SK-N-SH treated with all-trans-retinoic acid at 6 μM for 48 hours (cell line): ENCODE measurements around the gene B4GALT7.
A peak's percentile ranks its signal among the peaks of the same experiment; 100 is the strongest.
"Not testable (repeated sequence)": the region's sequence is repeated elsewhere in the genome, so short reads cannot be mapped to it uniquely, and the experiment has no call there.

Experiments
- ATAC-seq: fragments of 200-7000 bp; cut with Tn5 transposase; 3 replicates; pipeline ENCODE4 v1.9.1; 2020; ENCODE audit warnings: mild to moderate bottlenecking, moderate library complexity
- ARNTL ChIP-seq: fragments of 450-650 bp; formaldehyde crosslinking; IDR thresholded peaks from 2 replicates; pipeline ENCODE4 v1.5.0; 2020; ENCODE audit warnings: low read depth, mild to moderate bottlenecking, moderate library complexity, borderline replicate concordance
- BACH2 ChIP-seq: fragments of 250-450 bp; sonication (Bioruptor Pico); IDR thresholded peaks from 2 replicates; pipeline ENCODE4 v1.9.0; 2021; ENCODE audit warnings: mild to moderate bottlenecking, borderline replicate concordance
- CREB5 ChIP-seq: fragments of 250-450 bp; sonication (Bioruptor Pico); IDR thresholded peaks from 2 replicates; pipeline ENCODE4 v1.5.1; 2020; ENCODE audit warnings: low read depth, mild to moderate bottlenecking, moderate library complexity
- CSDC2 ChIP-seq: fragments of 250-450 bp; sonication (Bioruptor Pico); IDR thresholded peaks from 2 replicates; pipeline ENCODE4 v1.5.0; 2020; ENCODE audit warnings: mild to moderate bottlenecking, moderate library complexity
- CSRNP3 ChIP-seq: fragments of 250-450 bp; sonication (Bioruptor Pico); IDR thresholded peaks from 2 replicates; pipeline ENCODE4 v1.5.1; 2021; ENCODE audit warnings: mild to moderate bottlenecking, moderate library complexity
- ESRRG ChIP-seq: fragments of 250-450 bp; sonication (Bioruptor Pico); IDR thresholded peaks from 2 replicates; pipeline ENCODE4 v1.6.1; 2021; ENCODE audit warnings: mild to moderate bottlenecking
- ISL1 ChIP-seq: fragments of 250-450 bp; sonication (Bioruptor Pico); IDR thresholded peaks from 2 replicates; pipeline ENCODE4 v2.1.2; 2022; ENCODE audit warnings: mild to moderate bottlenecking, moderate library complexity
- OSR1 ChIP-seq: fragments of 250-450 bp; sonication (Bioruptor Pico); IDR thresholded peaks from 2 replicates; pipeline ENCODE4 v1.8.0; 2022; ENCODE audit warnings: moderate library complexity, mild to moderate bottlenecking, inconsistent platforms
- POU6F1 ChIP-seq: fragments of 250-450 bp; sonication (Bioruptor Pico); IDR thresholded peaks from 2 replicates; pipeline ENCODE4 v1.8.0; 2021; ENCODE audit warnings: low read depth, mild to moderate bottlenecking, moderate library complexity, borderline replicate concordance
- PPARA ChIP-seq: fragments of 250-450 bp; sonication (Bioruptor Pico); IDR thresholded peaks from 2 replicates; pipeline ENCODE4 v1.5.0; 2020; ENCODE audit warnings: mild to moderate bottlenecking, borderline replicate concordance
- RARB ChIP-seq: fragments of 250-450 bp; sonication (Bioruptor Pico); IDR thresholded peaks from 2 replicates; pipeline ENCODE4 v1.8.0; 2021; ENCODE audit warnings: mild to moderate bottlenecking, moderate library complexity
- SNAI2 ChIP-seq: fragments of 250-450 bp; sonication (Bioruptor Pico); IDR thresholded peaks from 2 replicates; pipeline ENCODE4 v1.5.0; 2020; ENCODE audit warnings: mild to moderate bottlenecking, moderate library complexity
- TCF4 ChIP-seq: fragments of 250-450 bp; sonication (Bioruptor Pico); IDR thresholded peaks from 2 replicates; pipeline ENCODE4 v1.8.0; 2021; ENCODE audit warnings: mild to moderate bottlenecking, moderate library complexity, borderline replicate concordance
- TOX ChIP-seq: fragments of 250-450 bp; sonication (Bioruptor Pico); IDR thresholded peaks from 2 replicates; pipeline ENCODE4 v1.8.0; 2021; ENCODE audit warnings: mild to moderate bottlenecking, moderate library complexity, borderline replicate concordance
- ZC3H10 ChIP-seq: fragments of 250-450 bp; sonication (Bioruptor Pico); IDR thresholded peaks from 2 replicates; pipeline ENCODE4 v1.5.1; 2021; ENCODE audit warnings: mild to moderate bottlenecking, moderate library complexity
- ZFP3 ChIP-seq: fragments of 250-450 bp; sonication (Bioruptor Pico); IDR thresholded peaks from 2 replicates; pipeline ENCODE4 v1.5.0; 2020; ENCODE audit warnings: mild to moderate bottlenecking, moderate library complexity
- ZFP30 ChIP-seq: fragments of 450-650 bp; formaldehyde crosslinking; IDR thresholded peaks from 2 replicates; pipeline ENCODE4 v1.5.0; 2022; ENCODE audit warnings: mild to moderate bottlenecking, moderate library complexity
- ZNF565 ChIP-seq: fragments of 450-650 bp; formaldehyde crosslinking; conservative IDR thresholded peaks from 2 replicates; pipeline ENCODE4 v1.5.0; 2020; ENCODE audit warnings: low read depth, mild to moderate bottlenecking, moderate library complexity
- ZNF70 ChIP-seq: fragments of 450-650 bp; formaldehyde crosslinking; IDR thresholded peaks from 2 replicates; pipeline ENCODE4 v1.5.0; 2020; ENCODE audit warnings: mild to moderate bottlenecking, moderate library complexity
- ZNF8 ChIP-seq: fragments of 450-650 bp; formaldehyde crosslinking; IDR thresholded peaks from 2 replicates; pipeline ENCODE4 v1.5.0; 2020; ENCODE audit warnings: mild to moderate bottlenecking, moderate library complexity

Gene B4GALT7

GRCh38 chr5:177620560-177620959 is 20.6 kb downstream of the B4GALT7 start:
- no peak for TF ChIP-seq ISL1 (CRISPR knock-in tag)
- no peak for TF ChIP-seq CREB5 (CRISPR knock-in tag)
- TF ChIP-seq ZFP3 (CRISPR knock-in tag), result no peak
- no peak for TF ChIP-seq TCF4 (CRISPR knock-in tag)
- no peak for TF ChIP-seq CSDC2
- no peak for TF ChIP-seq ZFP30 (CRISPR knock-in tag)
- TF ChIP-seq ZNF565 (CRISPR knock-in tag), result no peak
- TF ChIP-seq ZC3H10, result no peak
- no peak for TF ChIP-seq POU6F1 (CRISPR knock-in tag)
- TF ChIP-seq OSR1 (CRISPR knock-in tag), result no peak
- TF ChIP-seq CSRNP3 (CRISPR knock-in tag), result no peak
- TF ChIP-seq ARNTL (CRISPR knock-in tag), result no peak
- TF ChIP-seq RARB (CRISPR knock-in tag), result no peak
- no peak for TF ChIP-seq PPARA
- no peak for TF ChIP-seq ZNF70 (CRISPR knock-in tag)
- no peak for TF ChIP-seq BACH2
- no peak for TF ChIP-seq TOX
- TF ChIP-seq ZNF8, result no peak
- no peak for TF ChIP-seq ESRRG (CRISPR knock-in tag)
- TF ChIP-seq SNAI2, result no peak
- no peak for ATAC-seq

GRCh38 chr5:177624172-177624571 is 24.2 kb downstream of the B4GALT7 start:
- ATAC-seq, result not testable (repeated sequence)

- ATAC-seq, result peak; percentile 20; the same call in 1 of the 3 replicates
These were observed 30.3 kb downstream of the B4GALT7 start for GRCh38 chr5:177630186-177630585.

GRCh38 chr5:177634912-177635311 is 35.0 kb downstream of the B4GALT7 start:
- not testable (repeated sequence) for ATAC-seq

- not testable (repeated sequence) for ATAC-seq
These were observed 45.5 kb downstream of the B4GALT7 start for GRCh38 chr5:177645462-177645861.

GRCh38 chr5:177651235-177651634 is 51.3 kb downstream of the B4GALT7 start:
- ATAC-seq, result not testable (repeated sequence)

- not testable (repeated sequence) for ATAC-seq
These were observed 57.9 kb downstream of the B4GALT7 start for GRCh38 chr5:177657846-177658245.

- ATAC-seq, result not testable (repeated sequence)
These were observed 58.6 kb downstream of the B4GALT7 start for GRCh38 chr5:177658542-177658941.
